ENCODE measurements around the gene MACROH2A1. TPM values are rescaled to one million over a fixed set of nuclear protein-coding genes. Genes with fewer than 3 reads are reported as not detected.

MACROH2A1 gene
- total RNA-seq, 1 donor from 2014 or later = 190 TPM

- no peak overlapping the region for H3K4me3 ChIP-seq
- no peaks in the 10 kb centered on the region for H3K9me3 ChIP-seq
- no peak overlapping the region for H3K27ac ChIP-seq
- intact Hi-C loops (cut with DNase I) = no loop called here
- no peaks in the 10 kb centered on the region for H3K4me1 ChIP-seq
- DNase-seq (ENCODE audit: extremely low spot score in 2 of 2) = no peak
- H3K36me3 ChIP-seq = no peaks in the 10 kb centered on the region
- no peaks in the 10 kb centered on the region for H3K27me3 ChIP-seq
- TF ChIP-seq POLR2A (IDR thresholded peaks at IDR 0.05) = no peak
- no peak for TF ChIP-seq POLR2AphosphoS5 (IDR thresholded peaks at IDR 0.05; ENCODE audit: insufficient read depth in 1 of 2, low read depth in 1 of 2)
- no peak for TF ChIP-seq CTCF (IDR thresholded peaks at IDR 0.05)
These were observed 33.1 kb upstream of the MACROH2A1 start for GRCh38 chr5:135432113-135432512.

GRCh38 chr5:135430135-135430437, 31.1 kb upstream of the MACROH2A1 start:
- Histone ChIP-seq H3K4me3 (no peak overlapping the region), H3K4me1 (no peaks in the 10 kb centered on the region), H3K27me3 (no peaks in the 10 kb centered on the region), H3K27ac (no peak overlapping the region), H3K36me3 (no peaks in the 10 kb centered on the region), H3K9me3 (no peaks in the 10 kb centered on the region)
- intact Hi-C loops (cut with DNase I) = no loop called here
- TF ChIP-seq POLR2A (IDR thresholded peaks at IDR 0.05) = no peak
- TF ChIP-seq POLR2AphosphoS5 (IDR thresholded peaks at IDR 0.05; ENCODE audit: insufficient read depth in 1 of 2, low read depth in 1 of 2) = no peak
- no peak for TF ChIP-seq CTCF (IDR thresholded peaks at IDR 0.05)
- DNase-seq (ENCODE audit: extremely low spot score in 2 of 2) = no peak

DNA sequence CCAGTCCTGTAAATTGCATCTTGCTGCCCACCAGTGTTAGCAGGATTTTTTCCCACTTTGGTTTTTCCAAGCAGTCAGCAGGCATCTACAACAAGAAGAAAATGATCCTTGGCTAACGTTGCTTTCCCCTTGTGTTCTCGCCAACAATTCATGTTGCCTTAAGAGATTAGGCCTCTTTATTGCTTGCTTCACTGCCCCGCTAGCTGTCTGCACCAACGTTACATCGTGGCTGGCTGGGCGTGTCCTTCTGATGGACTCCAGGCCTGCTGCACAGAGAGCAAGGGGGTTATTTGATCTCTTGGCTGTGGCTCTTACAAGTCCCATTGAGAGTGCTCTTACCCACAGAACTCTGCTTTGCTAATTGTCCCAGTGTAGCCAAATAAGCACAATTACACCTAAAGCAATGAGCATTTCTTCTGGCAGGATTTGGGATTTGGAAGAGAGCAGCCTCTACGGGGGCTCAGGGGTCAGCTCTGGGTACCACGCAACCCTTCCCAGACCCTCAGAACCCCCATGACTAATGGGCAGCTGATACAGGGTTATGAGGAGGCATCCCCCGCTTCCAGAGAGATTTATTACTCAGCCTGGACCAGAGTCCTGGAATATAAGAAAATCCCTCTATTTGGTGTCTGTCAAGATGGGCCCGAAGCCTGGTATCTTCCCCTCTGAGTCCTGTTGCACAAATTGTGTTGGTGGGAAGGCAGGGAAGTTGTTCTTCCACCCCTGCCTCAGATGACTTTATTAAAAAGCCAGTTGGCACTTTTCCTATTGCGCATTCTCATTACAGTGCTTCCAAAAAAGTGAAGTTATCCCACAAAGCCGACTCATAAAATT, 30.5 kb upstream of the MACROH2A1 start:
- H3K4me1 ChIP-seq = no peaks in the 10 kb centered on the region
- no peaks in the 10 kb centered on the region for H3K9me3 ChIP-seq
- H3K4me3 ChIP-seq = no peak overlapping the region
- no peak overlapping the region for H3K27ac ChIP-seq
- H3K27me3 ChIP-seq = no peaks in the 10 kb centered on the region
- no peak for DNase-seq (ENCODE audit: extremely low spot score in 2 of 2)
- H3K36me3 ChIP-seq = no peaks in the 10 kb centered on the region
- intact Hi-C loops (cut with DNase I) = no loop called here
- no peak for TF ChIP-seq POLR2AphosphoS5 (IDR thresholded peaks at IDR 0.05; ENCODE audit: insufficient read depth in 1 of 2, low read depth in 1 of 2)
- no peak for TF ChIP-seq CTCF (IDR thresholded peaks at IDR 0.05)
- no peak for TF ChIP-seq POLR2A (IDR thresholded peaks at IDR 0.05)

DNA sequence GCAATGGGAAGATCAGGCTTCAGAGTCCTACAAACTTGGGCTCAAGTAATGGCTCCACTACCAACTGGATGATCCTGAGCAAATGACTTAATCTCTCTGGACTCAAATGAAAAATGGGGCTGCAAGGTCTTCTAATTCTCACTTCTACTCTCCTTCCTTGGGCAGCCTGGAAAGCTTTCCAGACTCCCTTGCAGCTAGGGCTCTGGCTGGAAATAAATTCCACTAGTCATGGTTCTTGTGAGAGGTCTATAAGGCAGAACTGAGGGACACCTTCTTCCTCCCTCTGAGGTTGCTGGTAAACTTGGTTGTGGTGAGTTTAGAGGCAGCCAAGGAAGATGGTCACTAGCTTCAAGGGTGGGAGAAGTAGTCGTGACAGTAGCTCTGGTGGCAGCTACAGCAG, 29.6 kb upstream of the MACROH2A1 start:
- Histone ChIP-seq H3K4me1 (no peaks in the 10 kb centered on the region), H3K9me3 (no peaks in the 10 kb centered on the region), H3K27me3 (no peaks in the 10 kb centered on the region), H3K36me3 (no peaks in the 10 kb centered on the region), H3K27ac (no peak overlapping the region), H3K4me3 (no peak overlapping the region)
- TF ChIP-seq POLR2A (IDR thresholded peaks at IDR 0.05) (no peak), CTCF (IDR thresholded peaks at IDR 0.05) (no peak), POLR2AphosphoS5 (IDR thresholded peaks at IDR 0.05; ENCODE audit: insufficient read depth in 1 of 2, low read depth in 1 of 2) (no peak)
- intact Hi-C loops (cut with DNase I) = no loop called here
- DNase-seq (ENCODE audit: extremely low spot score in 2 of 2) = no peak

Measured in vagina (tissue), 2 donors.